ENCODE data around the gene SYT9.

Gene SYT9

GRCh38 chr11:7353100-7353499 lies 101.4 kb downstream of the SYT9 start:
- DNase-seq (ENCODE audit: low read depth): peak; percentile 70
- TF ChIP-seq, protein P1, sequence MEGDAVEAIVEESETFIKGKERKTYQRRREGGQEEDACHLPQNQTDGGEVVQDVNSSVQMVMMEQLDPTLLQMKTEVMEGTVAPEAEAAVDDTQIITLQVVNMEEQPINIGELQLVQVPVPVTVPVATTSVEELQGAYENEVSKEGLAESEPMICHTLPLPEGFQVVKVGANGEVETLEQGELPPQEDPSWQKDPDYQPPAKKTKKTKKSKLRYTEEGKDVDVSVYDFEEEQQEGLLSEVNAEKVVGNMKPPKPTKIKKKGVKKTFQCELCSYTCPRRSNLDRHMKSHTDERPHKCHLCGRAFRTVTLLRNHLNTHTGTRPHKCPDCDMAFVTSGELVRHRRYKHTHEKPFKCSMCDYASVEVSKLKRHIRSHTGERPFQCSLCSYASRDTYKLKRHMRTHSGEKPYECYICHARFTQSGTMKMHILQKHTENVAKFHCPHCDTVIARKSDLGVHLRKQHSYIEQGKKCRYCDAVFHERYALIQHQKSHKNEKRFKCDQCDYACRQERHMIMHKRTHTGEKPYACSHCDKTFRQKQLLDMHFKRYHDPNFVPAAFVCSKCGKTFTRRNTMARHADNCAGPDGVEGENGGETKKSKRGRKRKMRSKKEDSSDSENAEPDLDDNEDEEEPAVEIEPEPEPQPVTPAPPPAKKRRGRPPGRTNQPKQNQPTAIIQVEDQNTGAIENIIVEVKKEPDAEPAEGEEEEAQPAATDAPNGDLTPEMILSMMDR (IDR thresholded peaks at IDR 0.05; ENCODE audit: low read depth, low read length): peak; percentile 74
- no peak for TF ChIP-seq MAX (IDR thresholded peaks at IDR 0.05; ENCODE audit: low read depth, low read length)
- no peak overlapping the region for H3K4me3 ChIP-seq (ENCODE audit: low read depth, low read length)

DNA sequence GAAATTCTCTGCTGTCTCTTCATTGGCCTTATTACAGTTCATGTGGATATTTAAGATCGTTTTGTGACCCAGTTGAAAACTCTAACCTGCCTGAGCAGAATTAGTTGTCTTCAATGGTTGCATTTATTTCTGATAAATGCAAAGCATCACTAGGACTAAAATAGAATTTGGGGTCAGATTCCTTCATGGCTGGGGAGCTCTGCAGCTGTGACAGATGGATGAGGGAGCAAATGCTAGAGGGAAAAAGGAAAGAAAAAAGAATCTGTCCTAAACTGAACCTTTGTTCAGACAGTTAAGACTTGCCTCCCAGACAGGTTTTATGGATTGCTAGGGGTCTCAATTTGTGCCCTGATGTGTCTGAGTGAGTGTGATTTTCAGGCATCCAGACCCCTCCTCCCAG lies 113.0 kb downstream of the SYT9 start:
- DNase-seq (ENCODE audit: low read depth): no peak
- H3K4me3 ChIP-seq (ENCODE audit: low read depth, low read length): no peak overlapping the region
- TF ChIP-seq, protein P1 (IDR thresholded peaks at IDR 0.05; ENCODE audit: low read depth, low read length): no peak
- no peak for TF ChIP-seq MYC (IDR thresholded peaks at IDR 0.05; ENCODE audit: low read depth, low read length)
- no peak for TF ChIP-seq MAX (IDR thresholded peaks at IDR 0.05; ENCODE audit: low read depth, low read length)
- TF ChIP-seq POLR2A (IDR thresholded peaks at IDR 0.05; ENCODE audit: extremely low read depth, insufficient read length): no peak

GRCh38 chr11:7367803-7368202 lies 116.1 kb downstream of the SYT9 start:
- DNase-seq (ENCODE audit: low read depth): no peak
- TF ChIP-seq, protein P1 (IDR thresholded peaks at IDR 0.05; ENCODE audit: low read depth, low read length): no peak
- TF ChIP-seq MYC (IDR thresholded peaks at IDR 0.05; ENCODE audit: low read depth, low read length) (no peak), POLR2A (IDR thresholded peaks at IDR 0.05; ENCODE audit: extremely low read depth, insufficient read length) (no peak), MAX (IDR thresholded peaks at IDR 0.05; ENCODE audit: low read depth, low read length) (no peak)
- H3K4me3 ChIP-seq (ENCODE audit: low read depth, low read length): no peak overlapping the region

DNA sequence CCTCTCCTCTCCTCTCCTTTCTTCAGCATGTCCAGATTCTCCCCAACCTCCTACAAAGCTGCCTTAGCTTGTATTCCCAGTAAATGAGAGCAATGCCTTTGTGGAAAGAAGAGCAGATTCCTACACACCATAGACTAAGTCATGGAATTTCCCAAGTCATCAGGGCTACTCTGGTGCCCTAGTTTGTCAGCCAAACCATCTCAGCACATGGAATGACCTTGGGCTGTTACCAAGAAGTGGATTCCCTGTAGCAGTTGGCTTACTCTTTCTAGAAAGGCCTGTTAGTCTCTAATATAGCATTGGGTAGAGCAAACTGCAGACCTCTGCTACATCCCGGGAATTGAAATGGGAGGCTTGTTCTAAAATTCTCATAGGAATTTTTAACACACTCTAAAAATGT lies 124.7 kb downstream of the SYT9 start:
- DNase-seq (ENCODE audit: low read depth): no peak
- no peak overlapping the region for H3K4me3 ChIP-seq (ENCODE audit: low read depth, low read length)
- TF ChIP-seq, protein P1 (IDR thresholded peaks at IDR 0.05; ENCODE audit: low read depth, low read length): no peak
- TF ChIP-seq MYC (IDR thresholded peaks at IDR 0.05; ENCODE audit: low read depth, low read length): no peak
- TF ChIP-seq POLR2A (IDR thresholded peaks at IDR 0.05; ENCODE audit: extremely low read depth, insufficient read length): no peak
- no peak for TF ChIP-seq MAX (IDR thresholded peaks at IDR 0.05; ENCODE audit: low read depth, low read length)

DNA sequence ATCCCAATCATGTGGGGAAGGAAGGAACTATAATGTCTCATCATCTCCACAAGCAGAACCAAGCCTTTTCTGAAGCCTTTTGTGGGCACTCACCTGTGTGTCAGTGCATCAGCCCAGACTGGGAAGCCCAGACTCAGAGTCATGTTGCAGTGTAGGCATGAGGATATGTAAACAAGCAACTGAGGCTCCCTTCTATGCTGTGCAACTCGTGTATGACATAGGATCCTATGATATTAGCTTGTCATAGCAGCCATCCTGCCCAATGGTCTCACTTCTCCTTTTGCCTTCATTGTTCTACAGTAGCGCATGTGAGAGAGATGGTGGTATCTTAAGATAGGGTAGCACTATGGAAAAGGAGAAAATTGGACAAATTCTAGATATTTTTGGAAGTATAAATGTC lies 130.2 kb downstream of the SYT9 start:
- TF ChIP-seq POLR2A (IDR thresholded peaks at IDR 0.05; ENCODE audit: extremely low read depth, insufficient read length) (no peak), MAX (IDR thresholded peaks at IDR 0.05; ENCODE audit: low read depth, low read length) (no peak), MYC (IDR thresholded peaks at IDR 0.05; ENCODE audit: low read depth, low read length) (no peak)
- TF ChIP-seq, protein P1 (IDR thresholded peaks at IDR 0.05; ENCODE audit: low read depth, low read length): no peak
- no peak overlapping the region for H3K4me3 ChIP-seq (ENCODE audit: low read depth, low read length)
- no peak for DNase-seq (ENCODE audit: low read depth)

DNA sequence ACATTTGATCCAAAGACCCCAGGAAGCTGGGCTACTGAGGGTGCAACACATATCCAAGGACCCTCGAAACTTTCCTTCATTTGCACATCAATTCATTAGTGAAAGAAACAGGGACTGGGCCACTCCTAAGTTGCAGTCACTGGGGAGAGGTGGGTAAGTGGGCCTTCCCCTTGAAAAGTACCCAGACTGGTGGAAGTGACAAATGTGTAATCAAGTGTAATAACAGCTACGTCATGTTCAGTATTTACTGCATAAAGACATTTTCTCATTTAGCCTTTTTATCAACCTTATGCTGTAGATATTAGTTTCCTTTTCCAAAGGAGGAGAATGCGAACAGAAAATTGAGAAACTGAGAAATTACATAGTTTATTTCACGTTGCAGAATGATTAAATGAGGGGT lies 131.7 kb downstream of the SYT9 start:
- no peak for TF ChIP-seq MAX (IDR thresholded peaks at IDR 0.05; ENCODE audit: low read depth, low read length)
- no peak for TF ChIP-seq POLR2A (IDR thresholded peaks at IDR 0.05; ENCODE audit: extremely low read depth, insufficient read length)
- TF ChIP-seq, protein P1 (IDR thresholded peaks at IDR 0.05; ENCODE audit: low read depth, low read length): no peak
- no peak for TF ChIP-seq MYC (IDR thresholded peaks at IDR 0.05; ENCODE audit: low read depth, low read length)
- H3K4me3 ChIP-seq (ENCODE audit: low read depth, low read length): no peak overlapping the region
- no peak for DNase-seq (ENCODE audit: low read depth)
